HG03565 (cell line): ENCODE measurements around the gene ARHGAP9.
"Not testable (repeated sequence)": the region's sequence is repeated elsewhere in the genome, so short reads cannot be mapped to it uniquely, and the experiment has no call there.

Experiments used
- ATAC-seq: cut with Tn5 transposase; IDR thresholded peaks from one replicate; pipeline ENCODE4 v1.9.1; 2021; ENCODE audit warnings: mild to moderate bottlenecking, moderate library complexity; ENCODE audit not compliant: unreplicated experiment

The ARHGAP9 gene

GRCh38 chr12:57517718-57518117, 38.1 kb upstream of the ARHGAP9 start:
- ATAC-seq = not testable (repeated sequence)

GRCh38 chr12:57517187-57517586, 37.5 kb upstream of the ARHGAP9 start:
- ATAC-seq = no peak

- no peak for ATAC-seq
These were observed 37.0 kb upstream of the ARHGAP9 start for GRCh38 chr12:57516617-57517153.

DNA sequence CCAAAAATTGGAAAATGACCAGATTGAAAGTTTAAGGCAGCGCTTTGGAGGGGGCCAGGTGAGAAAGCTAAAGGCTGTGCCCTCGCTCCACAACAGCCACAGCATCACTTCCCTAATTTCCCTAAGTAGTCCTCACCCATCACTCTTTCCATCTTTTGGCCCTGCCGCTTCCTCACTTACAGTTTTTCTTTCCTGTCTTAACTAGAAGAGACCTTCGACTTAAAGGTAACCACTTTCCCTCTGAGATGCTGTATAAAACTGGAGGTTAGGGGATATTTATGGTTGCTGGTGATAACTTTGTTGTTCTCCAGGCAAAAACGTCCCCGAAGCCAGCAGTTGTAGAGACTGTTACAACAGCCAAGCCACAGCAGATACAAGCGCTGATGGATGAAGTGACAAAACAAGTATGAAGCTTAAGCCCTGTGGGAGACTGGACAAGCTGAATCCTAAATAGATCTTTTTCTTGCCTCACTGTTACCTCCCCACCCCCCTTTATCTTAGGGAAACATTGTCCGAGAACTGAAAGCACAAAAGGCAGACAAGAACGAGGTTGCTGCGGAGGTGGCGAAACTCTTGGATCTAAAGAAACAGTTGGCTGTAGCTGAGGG, 36.4 kb upstream of the ARHGAP9 start:
- no peak for ATAC-seq

DNA sequence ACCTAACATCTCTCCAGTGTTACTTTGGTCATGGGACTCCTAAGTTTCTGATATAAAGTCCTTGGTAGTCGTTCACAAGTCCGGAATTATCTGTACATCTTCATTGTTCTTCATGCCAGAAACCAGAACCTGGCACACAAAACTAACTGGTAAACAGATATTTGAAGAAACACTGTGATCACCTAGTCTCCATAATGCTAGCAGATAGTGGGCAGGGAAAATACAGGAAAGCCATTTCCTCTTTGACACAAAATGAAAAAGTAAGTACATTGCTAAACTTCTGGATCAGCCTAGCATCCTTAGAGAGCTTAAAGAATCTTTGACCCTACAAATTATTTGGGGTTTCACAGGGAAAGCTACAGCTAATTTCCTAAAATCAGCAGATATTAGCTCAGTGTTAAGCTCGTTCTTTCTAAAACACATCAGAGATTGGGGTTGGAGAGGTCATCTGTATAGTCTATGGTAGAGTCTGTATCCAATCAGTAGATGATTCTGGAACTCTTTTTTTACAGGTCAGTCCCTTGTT, 35.8 kb upstream of the ARHGAP9 start:
- ATAC-seq = no peak

DNA sequence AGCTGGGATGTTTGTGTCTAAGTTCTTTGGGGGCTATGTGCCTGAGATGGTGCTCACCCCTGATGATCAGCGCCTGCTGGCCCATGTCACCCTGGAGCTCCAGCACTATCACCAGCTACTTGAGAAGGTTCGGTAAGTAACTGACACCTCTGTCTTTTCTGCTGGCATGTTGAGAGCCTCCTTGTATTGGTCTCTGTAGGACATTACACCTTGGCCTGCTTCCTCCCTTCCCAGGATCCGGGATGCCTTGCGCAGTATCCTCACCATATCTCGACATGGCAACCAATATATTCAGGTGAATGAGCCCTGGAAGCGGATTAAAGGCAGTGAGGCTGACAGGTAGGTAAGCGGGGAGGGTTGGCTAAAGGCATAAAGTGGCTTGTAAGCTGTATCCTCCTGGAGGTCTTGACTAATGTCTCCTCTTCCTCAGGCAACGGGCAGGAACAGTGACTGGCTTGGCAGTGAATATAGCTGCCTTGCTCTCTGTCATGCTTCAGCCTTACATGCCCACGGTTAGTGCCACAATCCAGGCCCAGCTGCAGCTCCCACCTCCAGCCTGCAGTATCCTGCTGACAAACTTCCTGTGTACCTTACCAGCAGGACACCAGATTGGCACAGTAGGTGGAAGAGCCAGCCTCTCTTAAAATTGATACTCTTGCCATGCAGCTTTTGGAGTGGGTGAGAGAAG, 35.2 kb upstream of the ARHGAP9 start:
- ATAC-seq = no peak

- ATAC-seq = not testable (repeated sequence)
These were observed 34.6 kb upstream of the ARHGAP9 start for GRCh38 chr12:57514246-57514645.

DNA sequence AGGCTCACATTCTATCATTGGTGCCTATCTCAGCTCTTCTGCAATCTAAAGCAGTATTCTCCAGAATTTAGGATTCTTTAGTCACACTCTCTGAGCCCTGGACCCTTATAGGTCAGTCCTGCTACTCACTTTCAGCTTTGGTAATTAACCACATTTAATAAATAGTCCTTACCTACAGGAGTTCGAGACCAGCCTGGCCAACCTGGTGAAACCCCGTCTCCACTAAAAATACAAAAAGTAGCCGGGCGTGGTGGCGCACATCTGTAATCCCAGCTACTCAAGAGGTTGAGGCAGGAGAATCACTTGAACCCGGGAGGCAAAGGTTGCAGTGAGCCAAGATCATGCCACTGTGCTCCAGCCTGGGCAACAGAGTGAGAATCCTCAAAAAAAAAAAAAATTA, 34.0 kb upstream of the ARHGAP9 start:
- ATAC-seq = not testable (repeated sequence)

DNA sequence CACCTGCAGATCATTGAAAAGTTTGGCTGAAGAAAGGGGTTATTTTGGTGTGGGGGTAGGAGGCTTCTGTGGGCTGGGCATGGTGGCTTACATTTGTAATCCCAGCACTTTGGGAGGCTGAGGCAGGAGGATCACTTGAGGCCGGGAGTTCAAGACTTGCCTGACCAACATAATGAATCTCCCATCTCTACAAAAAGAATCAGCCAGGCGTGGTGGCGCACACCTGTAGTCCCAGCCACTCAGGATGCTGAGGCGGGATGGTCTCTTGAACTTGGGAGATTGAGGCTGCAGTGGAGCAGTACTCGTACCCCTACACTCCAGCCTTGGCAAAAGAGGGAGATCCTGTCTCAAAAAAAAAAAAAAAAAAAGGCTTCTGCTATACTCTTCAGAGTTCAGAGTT, 33.6 kb upstream of the ARHGAP9 start:
- ATAC-seq = no peak

DNA sequence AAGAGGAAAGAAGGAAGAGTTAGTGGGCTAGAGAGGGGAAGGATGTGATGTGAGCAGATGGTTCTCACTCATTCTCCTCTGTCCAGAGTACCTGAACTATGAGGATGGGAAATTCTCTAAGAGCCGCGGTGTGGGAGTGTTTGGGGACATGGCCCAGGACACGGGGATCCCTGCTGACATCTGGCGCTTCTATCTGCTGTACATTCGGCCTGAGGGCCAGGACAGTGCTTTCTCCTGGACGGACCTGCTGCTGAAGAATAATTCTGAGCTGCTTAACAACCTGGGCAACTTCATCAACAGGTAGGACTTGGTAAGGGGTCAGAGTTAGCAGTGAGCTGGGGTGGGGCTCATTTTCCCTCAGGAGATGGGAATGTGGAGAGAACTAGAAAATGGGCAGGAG, 33.0 kb upstream of the ARHGAP9 start:
- ATAC-seq = no peak

DNA sequence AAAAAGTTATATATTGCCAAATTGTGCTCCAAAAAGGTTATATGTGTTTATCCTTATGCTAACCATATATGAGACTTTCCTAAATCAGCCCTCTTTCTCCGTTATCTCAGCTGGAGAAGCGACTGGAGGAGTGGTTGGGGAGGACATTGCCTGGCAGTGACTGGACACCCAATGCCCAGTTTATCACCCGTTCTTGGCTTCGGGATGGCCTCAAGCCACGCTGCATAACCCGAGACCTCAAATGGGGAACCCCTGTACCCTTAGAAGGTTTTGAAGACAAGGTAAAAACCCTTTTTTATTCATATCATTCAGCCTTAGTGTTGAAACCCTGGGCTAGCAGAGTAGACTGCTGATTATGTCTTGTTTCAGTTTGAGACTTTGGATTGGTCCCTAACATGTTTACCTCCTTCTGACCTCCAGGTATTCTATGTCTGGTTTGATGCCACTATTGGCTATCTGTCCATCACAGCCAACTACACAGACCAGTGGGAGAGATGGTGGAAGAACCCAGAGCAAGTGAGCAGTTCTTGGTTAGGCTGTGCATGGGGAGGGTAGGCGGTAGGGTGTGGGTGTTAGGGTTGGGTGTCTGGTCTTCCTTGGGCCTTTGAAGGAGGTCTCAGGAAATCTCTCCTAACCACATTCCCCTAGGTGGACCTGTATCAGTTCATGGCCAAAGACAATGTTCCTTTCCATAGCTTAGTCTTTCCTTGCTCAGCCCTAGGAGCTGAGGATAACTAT, 32.1 kb upstream of the ARHGAP9 start:
- ATAC-seq = no peak

DNA sequence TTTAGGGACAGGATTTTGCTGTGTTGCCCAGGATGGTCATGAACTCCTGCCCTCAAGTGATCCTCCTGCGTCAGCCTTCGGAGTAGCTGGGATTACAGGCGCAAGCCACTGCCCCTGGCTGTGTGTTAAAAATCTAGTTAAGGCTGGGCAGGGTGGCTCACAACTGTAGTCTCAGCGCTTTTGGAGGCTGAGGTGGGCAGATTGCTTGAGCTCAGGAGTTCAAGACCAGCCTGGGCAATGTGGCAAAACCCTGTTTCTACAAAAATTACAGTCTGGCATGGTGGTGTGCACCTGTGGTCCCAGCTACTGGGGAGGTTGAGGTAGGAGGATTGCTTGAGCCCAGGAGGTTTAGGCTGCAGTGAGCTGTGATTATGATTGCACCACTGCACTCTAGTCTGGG, 31.5 kb upstream of the ARHGAP9 start:
- ATAC-seq = no peak

- not testable (repeated sequence) for ATAC-seq
These were observed 28.1 kb upstream of the ARHGAP9 start for GRCh38 chr12:57507796-57508195.

DNA sequence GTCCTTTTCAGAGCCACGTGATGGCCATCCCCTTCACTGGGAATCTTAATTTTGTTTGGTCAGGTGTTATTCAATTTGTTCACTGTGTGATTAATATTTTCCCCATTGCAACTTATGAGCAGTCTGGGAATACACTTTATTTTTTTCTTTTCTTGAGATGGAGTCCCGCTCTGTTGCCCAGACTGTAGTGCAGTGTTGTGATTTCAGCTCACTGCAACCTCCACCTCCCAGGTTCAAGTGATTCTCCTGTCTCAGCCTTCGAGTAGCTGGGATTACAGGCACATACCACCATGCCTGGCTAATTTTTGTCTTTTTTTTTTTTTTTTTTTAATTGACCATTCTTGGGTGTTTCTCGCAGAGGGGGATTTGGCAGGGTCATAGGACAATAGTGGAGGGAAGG, 26.9 kb upstream of the ARHGAP9 start:
- ATAC-seq = not testable (repeated sequence)

DNA sequence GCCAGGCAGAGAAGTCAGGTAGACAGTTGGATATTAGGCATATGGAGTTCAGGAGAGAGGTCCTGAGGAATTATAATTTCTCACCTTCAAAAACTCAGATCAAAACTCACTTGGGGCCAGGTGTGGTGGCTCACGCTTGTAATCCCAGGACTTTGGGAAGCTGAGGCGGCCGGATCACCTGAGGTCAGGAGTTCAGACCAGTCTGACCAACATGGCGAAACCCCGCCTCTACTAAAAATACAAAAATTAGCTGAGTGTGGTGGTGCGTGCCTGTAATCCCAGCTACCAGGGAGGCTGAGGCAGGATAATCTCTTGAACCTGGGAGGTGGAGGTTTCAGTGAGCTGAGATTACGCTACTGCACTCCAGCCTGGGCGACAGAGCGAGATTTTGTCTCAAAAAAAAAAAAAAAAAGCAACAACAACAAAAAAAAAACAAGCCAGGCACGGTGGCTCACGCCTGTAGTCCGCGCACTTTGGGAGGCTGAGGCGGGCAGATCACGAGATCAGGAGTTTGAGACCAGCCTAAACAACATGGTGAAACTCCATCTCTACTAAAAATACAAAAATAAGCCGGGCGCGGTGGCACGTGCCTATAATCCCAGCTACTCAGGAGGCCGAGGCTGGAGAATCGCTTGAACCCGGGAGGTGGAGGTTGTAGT, 22.8 kb upstream of the ARHGAP9 start:
- ATAC-seq = not testable (repeated sequence)

DNA sequence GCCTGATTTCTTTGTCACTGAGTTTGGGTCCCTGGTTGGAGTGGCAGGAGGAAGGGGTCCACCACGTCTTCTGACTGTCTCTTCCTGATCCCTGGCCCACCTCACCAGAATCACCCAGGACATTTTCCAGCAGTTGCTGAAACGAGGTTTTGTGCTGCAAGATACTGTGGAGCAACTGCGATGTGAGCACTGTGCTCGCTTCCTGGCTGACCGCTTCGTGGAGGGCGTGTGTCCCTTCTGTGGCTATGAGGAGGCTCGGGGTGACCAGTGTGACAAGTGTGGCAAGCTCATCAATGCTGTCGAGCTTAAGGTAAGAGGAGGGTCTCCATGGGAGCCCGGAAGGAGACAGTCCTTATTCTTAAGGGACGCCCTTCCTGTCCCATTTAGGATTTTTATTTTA, 20.5 kb upstream of the ARHGAP9 start:
- no peak for ATAC-seq

DNA sequence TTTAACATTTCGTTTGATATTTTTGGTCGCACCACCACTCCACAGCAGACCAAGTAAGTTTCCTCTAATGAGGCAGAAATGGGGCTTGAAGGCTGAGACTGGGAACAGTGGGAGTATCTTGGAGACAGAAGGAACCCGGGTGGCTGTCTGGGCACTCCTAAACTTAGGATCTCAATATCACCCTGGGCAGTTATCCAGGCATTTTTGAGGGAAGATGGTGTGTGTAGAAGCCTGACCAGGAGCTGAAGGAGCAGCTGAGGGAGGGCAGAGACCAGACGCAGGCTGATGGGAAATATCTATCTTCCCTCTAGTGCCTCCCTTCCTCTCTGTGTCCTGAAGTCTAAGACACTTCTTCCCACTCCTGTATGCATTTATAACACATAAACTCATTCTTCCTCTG, 18.9 kb upstream of the ARHGAP9 start:
- no peak for ATAC-seq

DNA sequence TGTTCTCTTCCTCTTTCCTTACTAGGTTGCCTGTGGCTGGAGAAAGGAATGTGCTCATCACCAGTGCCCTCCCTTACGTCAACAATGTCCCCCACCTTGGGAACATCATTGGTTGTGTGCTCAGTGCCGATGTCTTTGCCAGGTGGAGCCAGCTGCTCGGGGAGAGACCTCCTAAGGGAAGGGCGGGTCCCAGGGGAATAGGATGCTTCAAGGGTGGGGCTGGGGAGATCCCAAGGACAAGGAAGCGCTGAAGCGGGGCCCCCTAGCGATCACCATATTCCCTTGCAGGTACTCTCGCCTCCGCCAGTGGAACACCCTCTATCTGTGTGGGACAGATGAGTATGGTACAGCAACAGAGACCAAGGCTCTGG, 18.5 kb upstream of the ARHGAP9 start:
- no peak for ATAC-seq

GRCh38 chr12:57497223-57498131, 17.8 kb upstream of the ARHGAP9 start:
- ATAC-seq = no peak

DNA sequence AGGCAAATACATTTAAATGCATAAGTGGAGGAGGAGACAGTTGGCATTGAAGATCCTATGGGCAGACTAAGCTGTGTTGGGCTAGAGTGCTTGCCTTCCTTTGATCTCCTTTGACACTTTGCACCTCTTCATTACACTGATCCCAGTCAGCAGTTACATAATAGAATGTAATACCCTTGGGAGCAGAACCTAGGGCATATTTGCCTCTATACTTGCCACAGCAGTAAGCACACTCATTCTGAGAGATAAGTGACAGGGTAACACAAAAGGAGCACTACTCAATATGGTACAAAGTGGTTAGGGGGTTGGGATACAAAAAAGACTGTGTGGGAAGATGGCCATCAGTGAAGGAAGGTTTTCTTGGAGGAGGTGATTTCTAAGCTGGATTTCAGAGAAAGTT, 17.2 kb upstream of the ARHGAP9 start:
- no peak for ATAC-seq
